Body of pancreas (tissue), 4 donors: ENCODE data around the gene C2CD4B. TPM values are rescaled to one million over a fixed set of nuclear protein-coding genes. Genes with fewer than 3 reads are reported as not detected.

Experiments used
- ATAC-seq: fragments of 150-250 bp; one replicate; pipeline ENCODE4 v1.9.1; 2016
- DNase-seq, 4 donors: peaks; one replicate each; pipeline ENCODE4 v3.0.0-alpha.2; 2019
- H3K27ac ChIP-seq, 4 donors: fragments of 200-600 bp; sonication (generic); 1 replicate in 3 of 4; 2 replicates in 1 of 4; pipeline versions ENCODE4 v1.5.1 to v1.6.1; 2016 to 2019; ENCODE audit warnings: mild to moderate bottlenecking in 1 of 4, mixed read lengths in 1 of 4, moderate library complexity in 1 of 4
- H3K27me3 ChIP-seq, 2 donors: fragments of 200-600 bp; sonication (generic); one replicate each; pipeline ENCODE4 v1.6.0; 2016; ENCODE audit warnings: mild to moderate bottlenecking in 1 of 2
- H3K36me3 ChIP-seq, 2 donors: fragments of 200-600 bp; sonication (generic); replicated peaks in 1 of 2; 2 replicates each; pipeline ENCODE4 v1.5.1; 2016; ENCODE audit warnings: low read depth in 2 of 2; ENCODE audit not compliant: insufficient read depth in 1 of 2
- H3K4me1 ChIP-seq: fragments of 200-600 bp; sonication (generic); one replicate; pipeline ENCODE4 v1.6.0; 2016
- H3K4me3 ChIP-seq, 2 donors: fragments of 200-600 bp; sonication (generic); 1 replicate in 1 of 2; 2 replicates in 1 of 2; pipeline ENCODE4 v1.5.1; 2016 to 2019
- H3K9me3 ChIP-seq, 3 donors: fragments of 200-600 bp; sonication (generic); 1 replicate in 2 of 3; 2 replicates in 1 of 3; pipeline ENCODE4 v1.5.1; 2016
- POLR2A ChIP-seq, 3 donors: fragments of 450-650 bp; IDR thresholded peaks; one replicate each; pipeline ENCODE4 v1.6.1; 2016; ENCODE audit warnings: antibody characterized with exemption in 3 of 3, mild to moderate bottlenecking in 2 of 3
- WGBS, 2 donors: methylation state at CpG; one replicate each; pipeline ENCODE4 v1.1.5; 2017; 5-methylcytosine and 5-hydroxymethylcytosine counted together
- intact Hi-C: fragments of 100-400 bp; cut with DNase I; formaldehyde crosslinking; loops from one replicate; pipeline ENCODE4 v1.15.1; 2023
- total RNA-seq, 2 donors: library from RNA; depleted of rRNA; stranded (reverse); fragments of >200 nt; gene quantifications; one replicate each; pipeline ENCODE4 v1.1.0, GENCODE V29; 2016
- TF ChIP-seq, protein P1 (sequence below), 7 experiments: fragments of 450-650 bp in 4 of 7; fragments of 200-600 bp in 3 of 7; sonication (generic) in 3 of 7; IDR thresholded peaks; one replicate each; pipeline ENCODE4 v1.5.1; 2016 to 2019; ENCODE audit warnings: antibody characterized with exemption in 7 of 7

C2CD4B gene, protein sequence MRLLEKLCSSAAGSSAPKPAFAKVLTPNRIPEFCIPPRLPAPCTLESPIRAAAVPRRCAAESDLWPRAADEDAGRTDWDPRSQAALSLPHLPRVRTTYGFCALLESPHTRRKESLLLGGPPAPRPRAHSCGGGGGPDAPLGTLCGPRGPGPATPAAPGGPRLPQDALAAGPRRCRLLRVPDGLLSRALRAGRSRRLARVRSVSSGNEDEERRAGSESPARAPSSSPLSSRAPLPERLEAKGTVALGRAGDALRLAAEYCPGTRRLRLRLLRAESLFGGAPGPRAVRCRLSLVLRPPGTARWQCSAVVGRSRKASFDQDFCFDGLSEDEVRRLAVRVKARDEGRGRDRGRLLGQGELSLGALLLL
- total RNA-seq: 100 to 1,000 TPM in 1 of 2 donors, 10 to 100 TPM in 1; 75.8 to 142 TPM

DNA sequence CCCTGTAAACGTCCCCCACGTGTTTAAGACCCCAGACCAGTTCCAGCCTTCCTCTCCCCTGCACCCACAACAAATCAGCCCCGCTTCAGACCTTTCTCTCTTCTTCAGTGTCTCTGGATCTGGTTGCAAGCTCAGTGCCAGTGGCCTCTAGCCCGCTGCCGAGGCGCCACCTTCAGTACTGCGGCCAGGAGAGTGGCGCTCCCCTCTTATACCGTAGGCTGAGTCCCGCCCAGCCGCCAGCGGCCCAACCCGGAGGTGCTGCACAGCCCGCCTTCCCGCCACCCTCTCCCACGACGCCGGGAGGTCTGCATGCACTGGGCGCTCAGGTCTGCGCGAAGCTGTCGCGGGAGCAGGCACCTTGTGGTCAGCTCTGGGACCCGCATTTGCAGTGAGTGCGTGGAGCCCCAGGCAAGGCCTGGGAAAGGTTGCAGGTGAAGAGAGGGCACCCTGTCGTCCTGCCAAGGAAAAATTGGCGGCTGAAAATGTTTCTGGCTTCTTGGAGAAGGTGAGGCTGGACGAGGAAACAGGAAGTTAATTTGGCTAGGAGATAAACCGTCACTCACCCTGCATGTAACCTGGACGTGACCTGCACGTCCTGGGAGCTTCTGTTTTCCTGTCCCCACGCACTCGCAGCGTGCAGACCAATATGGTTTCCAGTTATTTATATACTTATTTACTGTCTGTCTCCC lies at the start of gene C2CD4B:
TSS of gene C2CD4B (minus strand) at position 182 of the 689 bp plus-strand sequence. CDS start 301 bp downstream, outside the sequence.
- TF ChIP-seq, protein P1, sequence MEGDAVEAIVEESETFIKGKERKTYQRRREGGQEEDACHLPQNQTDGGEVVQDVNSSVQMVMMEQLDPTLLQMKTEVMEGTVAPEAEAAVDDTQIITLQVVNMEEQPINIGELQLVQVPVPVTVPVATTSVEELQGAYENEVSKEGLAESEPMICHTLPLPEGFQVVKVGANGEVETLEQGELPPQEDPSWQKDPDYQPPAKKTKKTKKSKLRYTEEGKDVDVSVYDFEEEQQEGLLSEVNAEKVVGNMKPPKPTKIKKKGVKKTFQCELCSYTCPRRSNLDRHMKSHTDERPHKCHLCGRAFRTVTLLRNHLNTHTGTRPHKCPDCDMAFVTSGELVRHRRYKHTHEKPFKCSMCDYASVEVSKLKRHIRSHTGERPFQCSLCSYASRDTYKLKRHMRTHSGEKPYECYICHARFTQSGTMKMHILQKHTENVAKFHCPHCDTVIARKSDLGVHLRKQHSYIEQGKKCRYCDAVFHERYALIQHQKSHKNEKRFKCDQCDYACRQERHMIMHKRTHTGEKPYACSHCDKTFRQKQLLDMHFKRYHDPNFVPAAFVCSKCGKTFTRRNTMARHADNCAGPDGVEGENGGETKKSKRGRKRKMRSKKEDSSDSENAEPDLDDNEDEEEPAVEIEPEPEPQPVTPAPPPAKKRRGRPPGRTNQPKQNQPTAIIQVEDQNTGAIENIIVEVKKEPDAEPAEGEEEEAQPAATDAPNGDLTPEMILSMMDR (IDR thresholded peaks at IDR 0.05): peak in 4 of 7 experiments; percentile 46 to 64 (median 60)
- peak; percentile 99 to 100 (median 100) for TF ChIP-seq POLR2A (IDR thresholded peaks at IDR 0.05)
- ATAC-seq: peak; percentile 88
- 5 to 17% methylated on average over 15 to 34 of the region's 34 CpGs for WGBS, 2 donors

DNA sequence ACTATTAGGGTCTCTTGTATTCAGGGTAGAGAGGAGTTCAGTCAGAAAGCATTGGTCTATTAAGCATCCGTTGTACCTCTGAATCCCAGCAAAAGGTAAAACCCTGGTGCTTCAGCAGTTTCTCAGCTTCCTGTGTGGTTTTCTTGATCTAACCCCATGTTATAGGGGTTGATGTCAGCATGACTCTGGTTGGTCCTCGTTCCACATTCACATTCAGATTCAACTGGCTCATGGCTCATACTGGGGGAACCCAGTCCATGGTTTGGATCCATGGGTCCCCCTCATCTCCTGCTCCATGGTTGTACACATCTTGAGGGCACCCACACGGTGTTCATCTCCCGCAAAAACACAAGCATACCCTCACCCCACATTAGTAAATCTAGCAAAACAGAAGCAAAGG lies 47.7 kb upstream of the C2CD4B start:
- H3K27me3 ChIP-seq: no peaks in the 10 kb centered on the region
- TF ChIP-seq, protein P1 (IDR thresholded peaks at IDR 0.05): no peak
- TF ChIP-seq POLR2A (IDR thresholded peaks at IDR 0.05): no peak
- intact Hi-C loops: no loop called here
- H3K4me3 ChIP-seq: no peak overlapping the region
- 97 to 98% methylated on average over 4 of the region's 4 CpGs for WGBS, 2 donors
- H3K9me3 ChIP-seq: peaks cover 0 to 6% (median 0%) of the 10 kb centered on the region in 3 donors
- no peaks in the 10 kb centered on the region for H3K36me3 ChIP-seq
- no peak overlapping the region for H3K27ac ChIP-seq
- ATAC-seq (no peak), DNase-seq (no peak)
- peaks cover 32% of the 10 kb centered on the region for H3K4me1 ChIP-seq

More for the DNA sequence above, at the start of gene C2CD4B:
- Histone ChIP-seq H3K36me3 (no peaks in the 10 kb centered on the region), H3K27me3 (no peaks in the 10 kb centered on the region), H3K4me3 (peak within 1 kb of the TSS; percentile 61 to 62), H3K4me1 (peaks cover 58% of the 10 kb centered on the region), H3K27ac (peak within 1 kb of the TSS; percentile 85 to 93 (median 90)), H3K9me3 (no peaks in the 10 kb centered on the region)
- DNase-seq: peak; percentile 95 to 96 (median 95)
- intact Hi-C loops: no loop called here

DNA sequence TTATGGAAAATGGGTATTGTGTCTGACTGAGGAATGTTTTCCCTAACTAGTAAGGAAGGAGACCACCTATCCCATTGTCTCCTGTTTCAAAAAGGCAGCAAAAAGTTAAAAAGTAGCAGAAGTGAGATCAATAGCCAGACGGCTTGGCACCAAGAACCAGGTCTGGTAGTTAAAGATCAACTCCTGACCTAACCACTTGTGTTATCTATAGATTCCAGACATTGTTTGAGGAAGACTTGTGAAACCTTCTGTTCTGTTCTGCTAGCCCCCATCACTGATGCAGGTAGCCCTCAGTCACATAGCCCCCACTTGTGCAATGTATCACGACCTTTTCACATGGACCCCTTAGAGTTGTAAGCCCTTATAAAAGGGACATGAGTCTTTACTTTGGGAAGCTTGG lies 46.3 kb upstream of the C2CD4B start:
- Histone ChIP-seq H3K4me3 (no peak overlapping the region), H3K27me3 (no peaks in the 10 kb centered on the region), H3K4me1 (peaks cover 32% of the 10 kb centered on the region), H3K27ac (peak overlapping the region in 2 of 4 donors; percentile 2 to 4), H3K36me3 (no peaks in the 10 kb centered on the region), H3K9me3 (no peaks in the 10 kb centered on the region)
- no peak for ATAC-seq
- DNase-seq: no peak
- intact Hi-C loops: no loop called here
- TF ChIP-seq, protein P1 (IDR thresholded peaks at IDR 0.05): no peak
- no peak for TF ChIP-seq POLR2A (IDR thresholded peaks at IDR 0.05)
- WGBS, 2 donors: 27 to 32% methylated on average over 2 of the region's 2 CpGs

GRCh38 chr15:62209821-62210220 lies 44.7 kb upstream of the C2CD4B start:
- Histone ChIP-seq H3K9me3 (no peaks in the 10 kb centered on the region), H3K27ac (peak overlapping the region; percentile 26 to 79 (median 63)), H3K4me3 (no peak overlapping the region), H3K27me3 (no peaks in the 10 kb centered on the region), H3K4me1 (peaks cover 32% of the 10 kb centered on the region), H3K36me3 (no peaks in the 10 kb centered on the region)
- 25 to 40% methylated on average over 5 of the region's 5 CpGs for WGBS, 2 donors
- ATAC-seq (peak; percentile 79), DNase-seq (peak; percentile 30 to 50 (median 46))
- TF ChIP-seq POLR2A (IDR thresholded peaks at IDR 0.05): no peak
- TF ChIP-seq, protein P1 (IDR thresholded peaks at IDR 0.05): no peak
- intact Hi-C loops: no loop called here
